Central memory CD8-positive, alpha-beta T cell (primary cell): ENCODE data around the gene ZNF804B.

Source experiments
- ATAC-seq: fragments of 150-1000 bp; cut with Tn5 transposase; replicated peaks from 2 replicates; pipeline ENCODE4 v1.10.0; 2022; ENCODE audit warnings: mild to moderate bottlenecking, moderate FRiP score, moderate number of reproducible peaks; ENCODE audit not compliant: poor library complexity, severe bottlenecking; ENCODE audit errors: extremely low read depth
- DNase-seq, 2 donors: peaks; one replicate each; pipeline ENCODE4 v3.0.0; 2021; ENCODE audit warnings: low spot score in 2 of 2
- H3K27ac Mint-ChIP-seq: one replicate; pipeline ENCODE4 v1.8.0; 2022; ENCODE audit warnings: low read depth, mild to moderate bottlenecking, moderate library complexity, mixed read lengths
- H3K27me3 Mint-ChIP-seq: one replicate; pipeline ENCODE4 v1.8.0; 2022; ENCODE audit warnings: mixed read lengths
- H3K36me3 Mint-ChIP-seq: one replicate; pipeline ENCODE4 v1.8.0; 2022; ENCODE audit warnings: mild to moderate bottlenecking, moderate library complexity, mixed read lengths; ENCODE audit not compliant: insufficient read depth
- H3K4me1 Mint-ChIP-seq: one replicate; pipeline ENCODE4 v1.8.0; 2022; ENCODE audit warnings: mixed read lengths
- H3K4me3 Mint-ChIP-seq: one replicate; pipeline ENCODE4 v1.8.0; 2022; ENCODE audit warnings: mild to moderate bottlenecking, moderate library complexity, mixed read lengths
- H3K9me3 Mint-ChIP-seq: one replicate; pipeline ENCODE4 v1.8.0; 2022; ENCODE audit warnings: mixed read lengths

Gene ZNF804B

DNA sequence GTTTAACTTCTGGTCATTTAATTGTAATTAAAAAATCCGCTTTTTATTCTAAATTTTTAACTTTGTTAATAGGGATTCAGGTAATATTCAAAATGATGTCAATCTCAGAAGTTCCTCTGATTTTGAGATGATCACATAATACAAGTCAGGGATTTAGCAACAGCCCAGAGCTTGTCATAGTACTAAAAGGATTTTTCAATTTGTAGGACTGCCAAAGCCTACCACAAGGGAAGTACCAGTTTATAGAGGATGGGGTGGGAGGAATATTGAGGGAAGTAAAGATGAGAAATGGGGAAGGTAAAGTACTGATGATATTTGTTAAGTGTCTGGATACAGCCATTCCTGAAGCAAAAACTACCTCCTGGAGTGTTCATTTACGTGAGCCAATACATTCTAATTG is 314.3 kb downstream of the ZNF804B start:
- no peak for ATAC-seq
- Mint-ChIP-seq H3K4me1 (no peaks in the 10 kb centered on the region), H3K9me3 (peaks cover 6% of the 10 kb centered on the region), H3K36me3 (no peaks in the 10 kb centered on the region), H3K27me3 (no peaks in the 10 kb centered on the region), H3K27ac (no peak overlapping the region), H3K4me3 (no peak overlapping the region)
- DNase-seq: no peak

DNA sequence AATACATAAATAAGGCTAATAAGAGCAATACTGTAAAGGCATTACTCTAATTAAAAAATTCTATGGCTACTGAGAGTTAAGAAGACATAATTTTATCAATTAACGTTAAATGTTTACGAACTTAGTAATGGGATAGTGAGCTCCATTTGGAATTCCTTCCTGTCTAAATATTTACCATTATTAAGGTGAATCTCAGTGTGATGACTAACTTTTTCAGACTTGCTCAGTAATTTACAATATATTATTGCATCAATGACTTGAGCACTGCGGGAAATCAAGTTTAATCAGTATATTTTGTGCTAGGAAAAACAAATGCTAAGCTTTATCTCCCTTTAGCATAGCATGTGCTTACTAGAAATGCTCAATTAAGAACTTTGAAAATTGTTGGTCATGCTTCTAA is 318.5 kb downstream of the ZNF804B start:
- Mint-ChIP-seq H3K36me3 (no peaks in the 10 kb centered on the region), H3K4me1 (no peaks in the 10 kb centered on the region)

DNA sequence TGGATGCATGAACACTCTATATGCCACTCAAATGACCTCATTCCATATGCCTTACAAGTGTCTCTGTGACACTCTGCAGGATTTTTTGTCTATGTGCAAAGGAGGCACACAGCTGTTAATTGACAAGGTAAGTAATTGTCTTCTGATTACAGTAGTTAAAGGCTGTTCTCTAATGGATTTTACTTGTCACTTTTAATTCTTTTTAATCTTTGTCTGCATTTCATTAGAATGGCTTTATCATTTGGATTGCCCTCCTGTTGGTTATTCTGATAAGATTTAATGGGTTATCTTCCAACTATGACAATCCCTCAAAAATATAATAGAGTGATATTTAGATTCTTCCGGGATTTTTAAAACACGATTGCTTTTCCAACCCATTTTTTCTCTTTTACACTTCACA is 326.1 kb downstream of the ZNF804B start:
- Mint-ChIP-seq H3K4me1 (no peaks in the 10 kb centered on the region), H3K27ac (no peak overlapping the region), H3K36me3 (no peaks in the 10 kb centered on the region), H3K27me3 (no peaks in the 10 kb centered on the region), H3K9me3 (peaks cover 5% of the 10 kb centered on the region), H3K4me3 (no peak overlapping the region)
- DNase-seq: no peak
- ATAC-seq: no peak

More for the DNA sequence above, 318.5 kb downstream of the ZNF804B start:
- H3K27ac Mint-ChIP-seq: no peak overlapping the region
- no peaks in the 10 kb centered on the region for H3K27me3 Mint-ChIP-seq
- no peak overlapping the region for H3K4me3 Mint-ChIP-seq
- DNase-seq (no peak), ATAC-seq (no peak)
- H3K9me3 Mint-ChIP-seq: peaks cover 14% of the 10 kb centered on the region

DNA sequence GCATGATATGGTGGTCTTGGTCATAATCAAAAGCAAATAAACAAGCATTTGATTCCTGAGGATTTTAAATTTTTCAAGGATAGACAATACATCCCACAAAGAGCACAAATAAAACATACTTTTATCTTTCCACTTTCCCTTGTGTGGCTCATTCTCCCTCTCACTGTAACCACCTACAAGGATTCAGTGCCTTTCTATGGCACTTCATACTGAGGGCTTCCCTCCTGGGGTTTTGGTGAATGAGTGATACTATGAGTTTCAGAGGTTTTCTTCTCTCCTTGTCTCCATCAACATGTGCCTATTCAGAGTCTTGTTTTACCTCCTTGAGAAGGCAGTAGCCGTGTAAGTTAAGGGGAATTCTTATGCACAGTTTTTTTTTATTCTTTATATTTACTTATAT is 332.1 kb downstream of the ZNF804B start:
- DNase-seq (no peak), ATAC-seq (no peak)
- H3K27ac Mint-ChIP-seq: no peak overlapping the region
- H3K4me3 Mint-ChIP-seq: no peak overlapping the region
- H3K9me3 Mint-ChIP-seq: peaks cover 13% of the 10 kb centered on the region
- H3K4me1 Mint-ChIP-seq: no peaks in the 10 kb centered on the region
- H3K36me3 Mint-ChIP-seq: no peaks in the 10 kb centered on the region
- no peaks in the 10 kb centered on the region for H3K27me3 Mint-ChIP-seq

DNA sequence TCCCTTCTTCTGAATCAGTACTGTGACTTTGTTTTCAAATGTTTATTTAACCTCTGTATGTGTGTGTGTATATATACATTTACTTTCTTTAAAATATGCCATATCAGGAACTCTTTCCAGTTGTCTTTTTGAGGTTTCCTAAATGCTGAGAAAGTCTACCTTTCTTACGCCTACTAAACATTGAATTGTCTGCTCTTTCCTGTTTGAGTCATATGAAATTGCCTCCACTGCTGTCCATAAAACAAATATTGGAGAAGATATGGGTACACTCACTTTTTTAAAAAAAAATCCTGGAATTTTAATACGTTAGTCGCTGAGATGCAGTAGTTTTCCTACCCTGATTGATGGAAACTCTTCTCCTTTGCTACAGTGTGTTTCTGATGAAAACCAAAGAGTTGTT is 334.8 kb downstream of the ZNF804B start:
- Mint-ChIP-seq H3K9me3 (peaks cover 9% of the 10 kb centered on the region), H3K4me1 (no peaks in the 10 kb centered on the region), H3K4me3 (no peak overlapping the region), H3K27me3 (no peaks in the 10 kb centered on the region), H3K27ac (no peak overlapping the region), H3K36me3 (no peaks in the 10 kb centered on the region)
- no peak for DNase-seq
- no peak for ATAC-seq

DNA sequence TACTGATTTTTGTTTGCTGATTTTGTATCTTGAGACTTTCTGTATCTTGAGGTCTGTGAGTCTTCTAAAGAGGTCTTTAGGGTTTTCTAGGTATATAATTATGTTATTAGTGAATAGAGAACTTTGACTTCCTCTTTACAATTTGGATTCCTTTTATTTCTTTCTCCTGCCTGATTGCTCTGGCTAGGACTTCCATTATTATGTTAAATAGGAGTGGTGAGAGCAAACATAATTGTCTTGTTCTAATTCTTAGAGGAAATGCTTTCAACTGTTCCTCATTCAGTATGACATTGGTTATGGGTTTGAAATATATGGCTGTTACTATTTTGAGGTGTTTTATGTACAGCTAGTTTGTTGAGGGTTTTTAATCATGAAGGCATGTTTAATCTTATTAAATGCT is 344.1 kb downstream of the ZNF804B start:
- H3K4me3 Mint-ChIP-seq: no peak overlapping the region

DNA sequence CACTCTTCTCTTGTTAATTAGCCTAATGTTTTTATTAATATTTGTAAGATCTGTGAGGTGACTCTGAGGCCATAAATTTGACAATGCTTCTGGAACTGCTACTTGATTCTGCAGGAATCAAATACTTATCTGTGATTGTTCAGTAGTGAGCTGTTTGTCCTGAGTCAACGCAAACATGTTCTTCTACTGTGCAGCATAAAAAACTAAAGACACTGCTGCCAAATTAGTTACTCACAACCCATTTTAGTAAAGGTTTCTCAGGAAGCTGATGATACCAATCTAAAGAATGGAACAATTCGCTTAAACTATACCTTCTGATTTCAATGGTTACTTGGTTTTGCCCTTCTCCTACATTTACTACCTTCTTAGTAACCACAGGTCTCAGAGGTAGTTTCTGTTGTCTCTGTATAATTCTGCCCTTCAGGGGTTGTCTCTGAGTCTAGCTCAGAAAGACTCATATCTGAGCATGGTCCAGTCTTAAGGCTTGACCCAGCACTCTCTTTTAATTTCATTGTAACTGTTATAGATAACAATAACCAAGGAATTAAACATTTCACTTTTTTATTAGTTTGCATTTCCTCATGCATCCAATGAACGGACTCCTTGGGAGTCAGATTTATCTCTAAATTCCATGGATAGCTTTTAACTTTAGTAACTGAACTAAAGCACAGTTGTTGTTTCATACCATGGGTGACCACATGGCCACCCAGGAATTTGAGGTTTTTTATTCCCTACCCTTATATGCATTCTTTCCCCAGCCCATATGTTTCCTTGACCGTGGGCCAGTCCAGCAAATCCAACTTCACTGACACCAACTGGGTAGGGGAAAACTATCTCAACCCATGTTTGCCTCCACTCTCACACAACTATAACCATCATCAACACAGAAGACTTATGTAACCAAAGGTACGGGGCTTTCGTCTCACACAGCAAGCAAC is 345.5 kb downstream of the ZNF804B start:
- Mint-ChIP-seq H3K27ac (no peak overlapping the region), H3K4me1 (no peaks in the 10 kb centered on the region), H3K27me3 (no peaks in the 10 kb centered on the region), H3K9me3 (peaks cover 16% of the 10 kb centered on the region), H3K4me3 (no peak overlapping the region), H3K36me3 (no peaks in the 10 kb centered on the region)
- no peak for ATAC-seq
- no peak for DNase-seq

More for the DNA sequence above, 344.1 kb downstream of the ZNF804B start:
- Mint-ChIP-seq H3K4me1 (no peaks in the 10 kb centered on the region), H3K27ac (no peak overlapping the region), H3K36me3 (no peaks in the 10 kb centered on the region), H3K9me3 (peaks cover 9% of the 10 kb centered on the region), H3K27me3 (no peaks in the 10 kb centered on the region)
- ATAC-seq (no peak), DNase-seq (no peak)

DNA sequence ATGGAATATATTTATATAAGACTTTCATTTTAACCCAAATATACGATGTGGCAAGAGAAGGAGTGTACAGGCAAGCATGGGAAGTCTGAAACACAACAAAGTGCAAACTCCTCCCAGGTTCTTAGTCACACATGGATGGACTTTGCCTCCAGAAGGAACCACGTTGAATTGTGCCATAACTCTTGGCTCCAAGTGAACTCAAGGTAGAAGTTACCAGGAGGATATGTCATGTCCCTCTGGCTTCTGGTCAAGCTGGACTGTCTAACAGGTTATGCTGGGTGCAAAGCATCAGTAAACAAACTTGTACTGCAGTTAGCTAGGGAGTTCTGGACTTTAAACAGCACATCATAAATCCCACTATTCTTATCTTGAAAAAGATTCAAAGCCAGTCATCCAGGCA is 364.4 kb downstream of the ZNF804B start:
- H3K4me1 Mint-ChIP-seq: no peaks in the 10 kb centered on the region
- no peak overlapping the region for H3K27ac Mint-ChIP-seq
- H3K36me3 Mint-ChIP-seq: no peaks in the 10 kb centered on the region
- DNase-seq: no peak
- no peak overlapping the region for H3K4me3 Mint-ChIP-seq
- H3K9me3 Mint-ChIP-seq: peaks cover 10% of the 10 kb centered on the region
- no peak for ATAC-seq
- no peaks in the 10 kb centered on the region for H3K27me3 Mint-ChIP-seq

DNA sequence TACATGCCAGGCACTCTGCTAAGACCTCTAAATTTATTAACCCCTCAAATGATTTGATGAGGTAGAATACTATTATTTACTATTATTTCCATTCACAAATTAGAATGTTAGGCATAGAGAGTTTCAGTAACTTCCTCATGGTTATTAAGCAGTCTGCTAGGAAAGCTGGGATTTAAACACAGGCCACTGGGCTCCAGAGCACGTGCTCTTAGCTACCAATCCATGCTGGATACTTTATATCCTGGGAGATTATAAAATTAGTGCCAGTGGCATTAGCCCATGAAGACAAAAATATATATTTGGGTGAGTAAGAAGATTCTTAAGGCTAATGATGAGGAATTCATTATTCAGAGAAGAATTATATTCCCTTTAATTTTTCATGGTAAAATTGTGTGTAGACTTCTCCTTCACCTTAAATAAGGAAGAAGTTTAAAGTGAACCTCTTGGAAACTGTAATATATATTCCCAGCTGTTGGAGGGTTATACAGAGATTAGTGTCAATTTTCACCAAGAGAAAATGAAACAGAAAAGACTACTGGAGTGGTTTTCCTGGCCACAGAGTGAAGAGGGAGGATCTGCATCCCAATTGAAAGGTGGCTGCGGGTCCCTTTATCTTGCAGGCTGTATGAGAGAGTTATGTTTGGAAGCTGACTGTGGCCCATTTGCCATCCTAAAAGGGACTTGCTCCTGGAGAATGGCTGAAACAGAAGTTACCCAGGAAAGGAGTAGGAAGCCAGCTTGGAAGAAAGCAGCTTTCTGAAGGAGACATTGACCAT is 370.3 kb downstream of the ZNF804B start:
- no peak overlapping the region for H3K4me3 Mint-ChIP-seq
- H3K27ac Mint-ChIP-seq: no peak overlapping the region

DNA sequence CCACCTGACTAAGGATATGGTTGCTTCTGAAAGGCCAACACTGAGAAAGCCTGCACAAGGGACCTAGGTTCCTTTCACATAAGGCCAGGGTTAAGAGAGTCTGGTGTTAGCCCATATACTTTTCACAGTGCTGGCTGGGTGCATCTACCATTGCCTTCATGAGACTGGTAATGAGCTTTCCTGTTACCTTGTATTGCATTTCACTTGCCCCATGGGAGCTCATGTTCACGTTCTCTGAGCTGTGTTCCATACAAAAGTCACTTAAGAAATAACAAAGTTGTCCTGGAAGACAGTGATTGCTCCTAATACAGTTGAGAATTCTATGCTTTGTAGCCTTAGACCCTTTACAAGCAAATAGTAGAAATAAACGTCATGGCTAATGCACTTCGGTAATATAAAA is 373.9 kb downstream of the ZNF804B start:
- H3K27ac Mint-ChIP-seq: no peak overlapping the region
- no peaks in the 10 kb centered on the region for H3K27me3 Mint-ChIP-seq
- DNase-seq (no peak), ATAC-seq (no peak)
- H3K4me1 Mint-ChIP-seq: no peaks in the 10 kb centered on the region
- no peak overlapping the region for H3K4me3 Mint-ChIP-seq
- H3K9me3 Mint-ChIP-seq: peaks cover 17% of the 10 kb centered on the region
- peaks cover 1% of the 10 kb centered on the region for H3K36me3 Mint-ChIP-seq

More for the DNA sequence above, 370.3 kb downstream of the ZNF804B start:
- Mint-ChIP-seq H3K4me1 (no peaks in the 10 kb centered on the region), H3K9me3 (peaks cover 10% of the 10 kb centered on the region), H3K27me3 (no peaks in the 10 kb centered on the region), H3K36me3 (peaks cover 1% of the 10 kb centered on the region)
- no peak for ATAC-seq
- no peak for DNase-seq

DNA sequence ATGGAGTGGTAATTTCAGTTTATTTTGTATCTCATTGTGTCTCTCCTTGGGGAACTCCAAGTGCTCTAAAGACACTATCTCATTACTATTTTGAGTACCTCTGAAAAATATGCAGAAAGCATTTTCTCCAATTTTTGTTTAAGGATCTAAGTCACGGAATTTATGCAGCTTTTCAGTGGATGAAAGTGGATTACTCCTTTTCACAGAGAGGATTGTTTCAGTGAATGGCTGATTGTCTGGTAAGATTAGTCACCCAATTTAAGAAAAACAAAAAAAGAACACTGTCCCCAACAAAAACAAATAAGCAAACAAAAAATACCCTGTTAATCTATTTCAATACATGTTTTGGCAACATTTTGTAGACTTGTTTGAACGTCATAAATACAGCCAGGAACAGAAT is 374.3 kb downstream of the ZNF804B start:
- H3K4me3 Mint-ChIP-seq: no peak overlapping the region
- no peaks in the 10 kb centered on the region for H3K4me1 Mint-ChIP-seq
- H3K27ac Mint-ChIP-seq: no peak overlapping the region
- DNase-seq (no peak), ATAC-seq (no peak)
- H3K9me3 Mint-ChIP-seq: peaks cover 20% of the 10 kb centered on the region
- H3K27me3 Mint-ChIP-seq: no peaks in the 10 kb centered on the region
- peaks cover 1% of the 10 kb centered on the region for H3K36me3 Mint-ChIP-seq

DNA sequence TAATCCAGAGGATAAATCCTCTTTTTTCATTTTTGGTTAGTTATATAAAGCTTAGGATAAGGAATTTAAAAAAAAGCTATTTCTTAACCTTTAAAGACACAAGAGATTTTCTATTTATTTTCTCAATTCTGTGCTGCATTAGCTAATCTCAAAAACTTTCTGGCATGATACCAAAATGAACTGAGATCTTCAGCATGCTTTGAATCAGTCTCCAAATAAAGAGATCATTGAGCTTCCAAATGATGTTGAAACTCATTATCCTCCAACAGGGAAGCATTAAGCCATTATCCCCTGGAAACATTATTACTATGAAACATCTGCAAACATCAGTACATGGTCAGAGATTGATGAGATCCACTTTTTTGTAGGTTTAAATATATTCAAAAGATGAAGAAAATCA is 386.3 kb downstream of the ZNF804B start:
- Mint-ChIP-seq H3K4me1 (no peaks in the 10 kb centered on the region), H3K4me3 (no peak overlapping the region), H3K36me3 (no peaks in the 10 kb centered on the region), H3K27ac (no peak overlapping the region), H3K27me3 (no peaks in the 10 kb centered on the region), H3K9me3 (peaks cover 2% of the 10 kb centered on the region)
- no peak for ATAC-seq
- no peak for DNase-seq

DNA sequence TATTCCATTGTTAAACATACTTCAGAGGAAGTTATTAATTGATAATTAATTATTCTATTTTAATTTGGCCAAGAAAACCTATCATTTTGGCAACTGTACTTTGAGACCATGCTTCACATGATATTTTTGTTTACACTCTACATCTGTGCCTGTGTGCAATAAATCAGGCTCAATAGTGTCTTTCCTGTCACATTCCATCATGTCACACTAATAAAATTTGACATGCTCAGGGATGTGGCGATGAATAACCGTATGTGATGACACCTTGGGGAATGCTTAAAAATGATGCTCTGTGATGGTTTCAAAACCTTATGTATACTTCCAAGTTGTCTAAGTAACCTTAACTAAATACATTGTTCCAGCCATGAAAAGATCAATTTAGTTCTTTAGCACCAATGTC is 400.6 kb downstream of the ZNF804B start:
- ATAC-seq (no peak), DNase-seq (no peak)
- no peaks in the 10 kb centered on the region for H3K4me1 Mint-ChIP-seq
- H3K4me3 Mint-ChIP-seq: no peak overlapping the region
- no peaks in the 10 kb centered on the region for H3K27me3 Mint-ChIP-seq
- H3K27ac Mint-ChIP-seq: no peak overlapping the region
- peaks cover 17% of the 10 kb centered on the region for H3K9me3 Mint-ChIP-seq
- H3K36me3 Mint-ChIP-seq: no peaks in the 10 kb centered on the region
